ENCODE measurements around the gene OR2D2.
"Not testable (repeated sequence)": the region's sequence is repeated elsewhere in the genome, so short reads cannot be mapped to it uniquely, and the experiment has no call there.

DNA sequence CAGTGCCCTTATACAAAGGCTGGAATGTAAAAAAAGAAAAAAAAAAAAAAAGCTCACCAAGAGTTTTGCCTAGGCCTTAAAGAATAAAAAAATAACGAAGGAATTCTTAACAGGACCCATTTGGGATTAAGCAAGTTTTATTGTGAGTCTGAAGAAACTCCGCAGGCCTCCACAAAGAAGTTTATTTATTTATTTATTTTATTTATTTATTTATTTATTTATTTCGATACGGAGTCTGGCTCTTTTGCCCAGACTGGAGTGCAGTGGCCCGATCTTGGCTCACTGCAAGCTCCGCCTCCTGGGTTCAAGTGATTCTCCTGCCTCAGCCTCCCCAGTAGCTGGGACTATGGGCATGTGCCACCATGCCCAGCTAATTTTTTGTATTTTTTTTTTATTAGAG lies 37.5 kb downstream of the OR2D2 start:
- not testable (repeated sequence) for TF ChIP-seq ZNF311 (tag by site-specific recombination; IDR thresholded peaks at IDR 0.05; ENCODE audit: borderline replicate concordance); YY1 (tag by site-specific recombination; IDR thresholded peaks at IDR 0.05); ZNF544 (tag by site-specific recombination; IDR thresholded peaks at IDR 0.05); ZNF596 (tag by site-specific recombination; IDR thresholded peaks at IDR 0.05); ZNF350 (tag by site-specific recombination; IDR thresholded peaks at IDR 0.05); ATF2 (tag by site-specific recombination; IDR thresholded peaks at IDR 0.05; ENCODE audit: low read depth); ZFP37 (tag by site-specific recombination; IDR thresholded peaks at IDR 0.05); ZNF580 (tag by site-specific recombination; IDR thresholded peaks at IDR 0.05); ZNF785 (tag by site-specific recombination; IDR thresholded peaks at IDR 0.05); ZFP41 (tag by site-specific recombination; IDR thresholded peaks at IDR 0.05; ENCODE audit: borderline replicate concordance)
- TF ChIP-seq, protein P1, sequence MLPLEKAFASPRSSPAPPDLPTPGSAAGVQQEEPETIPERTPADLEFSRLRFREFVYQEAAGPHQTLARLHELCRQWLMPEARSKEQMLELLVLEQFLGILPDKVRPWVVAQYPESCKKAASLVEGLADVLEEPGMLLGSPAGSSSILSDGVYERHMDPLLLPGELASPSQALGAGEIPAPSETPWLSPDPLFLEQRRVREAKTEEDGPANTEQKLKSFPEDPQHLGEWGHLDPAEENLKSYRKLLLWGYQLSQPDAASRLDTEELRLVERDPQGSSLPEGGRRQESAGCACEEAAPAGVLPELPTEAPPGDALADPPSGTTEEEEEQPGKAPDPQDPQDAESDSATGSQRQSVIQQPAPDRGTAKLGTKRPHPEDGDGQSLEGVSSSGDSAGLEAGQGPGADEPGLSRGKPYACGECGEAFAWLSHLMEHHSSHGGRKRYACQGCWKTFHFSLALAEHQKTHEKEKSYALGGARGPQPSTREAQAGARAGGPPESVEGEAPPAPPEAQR (tag by site-specific recombination; IDR thresholded peaks at IDR 0.05): not testable (repeated sequence)
- TF ChIP-seq, protein P2, sequence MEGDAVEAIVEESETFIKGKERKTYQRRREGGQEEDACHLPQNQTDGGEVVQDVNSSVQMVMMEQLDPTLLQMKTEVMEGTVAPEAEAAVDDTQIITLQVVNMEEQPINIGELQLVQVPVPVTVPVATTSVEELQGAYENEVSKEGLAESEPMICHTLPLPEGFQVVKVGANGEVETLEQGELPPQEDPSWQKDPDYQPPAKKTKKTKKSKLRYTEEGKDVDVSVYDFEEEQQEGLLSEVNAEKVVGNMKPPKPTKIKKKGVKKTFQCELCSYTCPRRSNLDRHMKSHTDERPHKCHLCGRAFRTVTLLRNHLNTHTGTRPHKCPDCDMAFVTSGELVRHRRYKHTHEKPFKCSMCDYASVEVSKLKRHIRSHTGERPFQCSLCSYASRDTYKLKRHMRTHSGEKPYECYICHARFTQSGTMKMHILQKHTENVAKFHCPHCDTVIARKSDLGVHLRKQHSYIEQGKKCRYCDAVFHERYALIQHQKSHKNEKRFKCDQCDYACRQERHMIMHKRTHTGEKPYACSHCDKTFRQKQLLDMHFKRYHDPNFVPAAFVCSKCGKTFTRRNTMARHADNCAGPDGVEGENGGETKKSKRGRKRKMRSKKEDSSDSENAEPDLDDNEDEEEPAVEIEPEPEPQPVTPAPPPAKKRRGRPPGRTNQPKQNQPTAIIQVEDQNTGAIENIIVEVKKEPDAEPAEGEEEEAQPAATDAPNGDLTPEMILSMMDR (tag by site-specific recombination; IDR thresholded peaks at IDR 0.05): not testable (repeated sequence)
